Left kidney (tissue), 2 donors: ENCODE results near the gene FTO. TPM values are rescaled to one million over a fixed set of nuclear protein-coding genes. Genes with fewer than 3 reads are reported as not detected.
A peak's percentile ranks its signal among the peaks of the same experiment; 100 is the strongest.

ENCODE experiments used
- DNase-seq: peaks from one replicate; pipeline ENCODE4 v3.0.0-alpha.2; 2013
- polyA plus RNA-seq: library from polyadenylated mRNA; unstranded; fragments of 120-200 nt; gene quantifications from one replicate; pipeline ENCODE4 v1.2.1, GENCODE V29; 2013; ENCODE audit not compliant: insufficient read length

Gene FTO
- polyA plus RNA-seq, 1 donor, result 106 TPM

GRCh38 chr16:53753431-53753830 is 49.5 kb downstream of the FTO start:
- DNase-seq, result no peak

GRCh38 chr16:53755026-53755910 is 51.3 kb downstream of the FTO start:
- DNase-seq, result no peak

DNA sequence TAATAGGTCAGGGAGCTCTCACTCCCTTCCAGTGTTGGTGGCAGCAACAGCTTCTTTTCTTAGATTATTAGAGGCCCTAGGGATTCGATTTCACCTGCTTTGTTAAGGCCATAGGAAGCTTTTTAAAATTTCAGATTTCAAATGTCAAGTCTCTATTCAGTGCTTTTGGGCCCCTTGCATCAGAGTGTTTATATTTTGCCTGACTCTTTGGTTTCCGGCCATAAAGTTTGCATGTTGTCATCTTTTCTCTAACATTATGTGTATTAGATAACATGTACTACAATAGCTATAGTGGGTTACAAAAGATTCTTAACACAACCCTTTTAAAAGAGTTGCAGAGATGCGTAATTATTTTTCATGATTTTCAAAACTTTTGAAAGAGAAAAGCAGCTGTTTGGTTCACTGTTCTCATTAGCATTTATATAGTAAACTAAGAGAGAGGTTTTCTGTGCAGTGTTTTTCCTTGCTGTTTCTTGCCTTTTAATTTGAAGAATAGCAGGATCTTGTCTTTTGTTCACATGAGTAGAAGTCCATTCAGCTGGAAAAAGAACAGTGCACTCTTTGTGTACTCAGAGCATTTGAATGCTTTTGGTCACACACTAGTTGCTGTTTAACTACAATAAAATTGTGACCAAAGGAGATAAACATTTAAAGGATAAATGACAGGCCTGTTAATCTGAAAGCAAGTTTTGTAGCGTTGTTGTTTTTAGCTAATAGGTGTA is 52.5 kb downstream of the FTO start:
- DNase-seq, result no peak

- no peak for DNase-seq
Measured at GRCh38 chr16:53757971-53758609, 54.1 kb downstream of the FTO start.

GRCh38 chr16:53761962-53762703 is 58.2 kb downstream of the FTO start:
- DNase-seq, result no peak

DNA sequence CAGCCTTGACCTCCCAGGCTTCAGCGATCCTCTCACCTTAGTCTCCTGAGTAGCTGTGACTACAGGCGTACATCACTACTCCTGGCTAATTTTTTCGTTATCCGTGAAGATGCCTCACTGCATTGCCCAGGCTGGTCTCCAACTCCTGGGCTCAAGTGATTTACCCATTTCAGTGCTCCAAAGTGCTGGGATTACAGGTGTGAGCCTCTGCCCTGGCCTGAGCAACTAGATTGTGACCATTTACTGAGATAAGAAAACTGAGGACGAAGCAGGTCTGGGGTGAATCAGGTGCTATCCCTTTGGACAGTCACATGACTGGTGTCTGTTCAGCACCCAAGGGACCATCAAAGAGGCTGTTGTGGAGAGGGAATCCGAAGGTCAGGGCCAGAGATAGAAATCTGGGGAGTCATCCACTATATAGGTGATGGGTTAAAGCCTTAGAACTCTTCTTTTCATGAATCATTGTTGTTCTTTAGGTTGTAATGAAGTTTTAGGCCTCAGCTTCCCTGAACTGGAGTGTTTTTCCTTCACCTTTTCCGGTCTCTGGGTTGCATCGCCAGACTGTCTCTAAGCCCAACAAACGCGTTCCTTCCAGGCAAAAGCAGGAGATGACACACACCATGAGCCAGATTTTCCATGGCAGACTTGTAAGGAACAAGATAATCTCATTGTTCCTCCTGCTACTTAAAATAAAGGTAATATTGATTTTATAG is 62.5 kb downstream of the FTO start:
- DNase-seq, result no peak

- no peak for DNase-seq
Measured at GRCh38 chr16:53768167-53768566, 64.2 kb downstream of the FTO start.

DNA sequence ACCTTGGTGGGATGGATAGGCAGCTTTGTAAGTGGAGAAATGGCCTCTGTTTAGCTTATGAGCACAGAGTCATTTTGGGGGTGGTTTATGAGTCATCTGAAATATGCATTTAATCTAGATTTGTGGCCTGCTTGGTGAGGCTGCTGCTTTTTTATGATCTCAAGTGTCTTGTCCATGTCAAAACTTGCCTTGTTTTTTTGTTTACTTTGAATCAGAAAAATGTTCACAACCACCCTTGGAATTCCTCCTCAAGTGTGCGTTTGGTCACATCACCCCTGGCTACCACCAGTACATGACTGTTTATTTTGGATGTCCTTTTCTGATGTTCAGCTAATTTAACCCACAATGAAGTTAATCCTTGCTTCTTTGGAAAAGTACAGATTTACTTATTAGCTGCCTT is 64.6 kb downstream of the FTO start:
- DNase-seq, result no peak

DNA sequence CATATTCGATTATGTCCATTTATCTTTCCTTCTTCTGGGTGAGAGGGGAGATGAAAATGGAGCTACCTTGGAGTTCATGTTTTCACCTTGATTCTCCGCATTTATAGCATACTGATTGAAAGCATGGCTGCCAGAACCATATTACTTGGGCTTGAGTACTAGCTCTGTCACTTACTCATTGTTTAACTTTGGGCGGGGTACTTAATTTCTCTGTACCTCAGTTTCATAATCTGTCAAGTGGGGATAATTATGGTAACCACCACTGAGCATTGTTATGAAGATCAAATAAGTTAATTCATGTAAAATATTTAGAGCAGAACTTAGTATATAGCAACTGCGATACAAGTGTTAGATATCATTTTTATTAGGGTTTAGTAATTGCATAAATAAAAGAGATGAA is 65.2 kb downstream of the FTO start:
- no peak for DNase-seq

DNA sequence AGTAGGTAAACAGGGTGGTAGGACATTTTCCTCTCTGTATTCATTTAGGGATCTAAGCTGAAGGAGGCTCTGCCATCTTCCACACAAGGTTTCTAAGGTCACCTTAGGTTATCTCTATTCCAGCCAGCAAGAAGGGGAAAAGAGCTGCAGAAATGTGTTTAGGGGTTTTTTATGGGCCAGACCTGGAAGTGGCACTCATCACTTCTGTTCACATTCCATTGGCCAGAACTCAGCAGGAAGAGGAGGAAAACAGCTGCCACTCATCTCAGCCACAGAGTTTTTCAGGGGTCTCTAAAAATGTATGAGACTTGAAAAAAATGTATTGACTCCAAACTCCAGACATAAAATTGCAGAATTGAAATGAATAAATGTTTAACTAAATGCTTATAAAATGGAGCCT is 65.8 kb downstream of the FTO start:
- DNase-seq, result no peak

- no peak for DNase-seq
Measured at GRCh38 chr16:53770641-53771040, 66.7 kb downstream of the FTO start.

DNA sequence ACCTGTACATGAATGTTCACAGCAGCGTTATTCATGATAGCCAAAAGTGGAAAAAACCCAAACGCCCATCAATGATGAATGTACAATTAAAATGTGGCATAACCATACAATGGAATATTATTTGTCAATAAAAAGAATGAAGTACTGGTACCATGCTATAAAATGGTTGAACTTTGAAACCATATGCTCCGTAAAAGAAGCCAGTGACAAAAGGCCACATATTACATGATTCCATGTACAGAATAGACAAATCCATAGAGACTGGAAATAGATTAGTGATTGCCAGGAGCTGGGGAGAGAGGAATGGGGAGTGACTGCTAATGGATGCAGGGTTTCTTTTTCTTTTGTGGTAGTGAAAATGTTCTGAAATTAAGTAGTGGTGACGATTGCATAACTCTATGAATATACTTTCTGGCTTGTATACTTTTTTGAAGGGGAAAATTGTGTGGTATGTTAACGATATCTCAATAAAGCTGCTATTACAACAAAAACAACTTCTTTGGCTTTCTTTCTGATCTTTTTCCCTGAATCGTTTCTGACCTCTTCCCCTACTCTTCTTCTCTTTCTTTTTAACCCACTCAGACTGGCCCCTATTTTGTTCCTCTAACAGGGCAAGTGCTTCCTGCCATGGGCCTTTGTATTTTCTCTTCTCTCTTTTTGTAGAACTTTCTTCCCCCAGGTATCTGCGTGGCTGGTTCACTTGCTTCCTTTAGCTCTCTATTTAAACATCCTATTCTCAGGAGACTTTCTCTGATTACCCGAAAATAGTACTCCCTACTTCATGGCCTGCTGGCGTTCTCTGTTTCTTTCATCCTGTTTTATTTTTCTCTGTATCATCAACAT is 67.9 kb downstream of the FTO start:
- DNase-seq, result no peak

- DNase-seq, result peak; percentile 77
Measured at GRCh38 chr16:53773150-53773846, 69.3 kb downstream of the FTO start.

- DNase-seq, result no peak
Measured at GRCh38 chr16:53773881-53774280, 69.9 kb downstream of the FTO start.

- DNase-seq, result no peak
Measured at GRCh38 chr16:53775106-53775820, 71.3 kb downstream of the FTO start.

- no peak for DNase-seq
Measured at GRCh38 chr16:53775821-53776431, 72.0 kb downstream of the FTO start.

- no peak for DNase-seq
Measured at GRCh38 chr16:53779186-53779585, 75.2 kb downstream of the FTO start.

GRCh38 chr16:53780051-53780450 is 76.1 kb downstream of the FTO start:
- no peak for DNase-seq
